Measurements from ENCODE around the gene AIF1.
A peak's percentile ranks its signal among the peaks of the same experiment; 100 is the strongest.

AIF1 gene

GRCh38 chr6:31614075-31614619 lies 887 bp upstream of the AIF1 start:
- Histone ChIP-seq H3K27ac (peak overlapping the region; percentile 77), H2AFZ (peak overlapping the region; percentile 89), H3K9me3 (ENCODE audit: control insufficient read depth, low read length) (no peaks in the 10 kb centered on the region)

DNA sequence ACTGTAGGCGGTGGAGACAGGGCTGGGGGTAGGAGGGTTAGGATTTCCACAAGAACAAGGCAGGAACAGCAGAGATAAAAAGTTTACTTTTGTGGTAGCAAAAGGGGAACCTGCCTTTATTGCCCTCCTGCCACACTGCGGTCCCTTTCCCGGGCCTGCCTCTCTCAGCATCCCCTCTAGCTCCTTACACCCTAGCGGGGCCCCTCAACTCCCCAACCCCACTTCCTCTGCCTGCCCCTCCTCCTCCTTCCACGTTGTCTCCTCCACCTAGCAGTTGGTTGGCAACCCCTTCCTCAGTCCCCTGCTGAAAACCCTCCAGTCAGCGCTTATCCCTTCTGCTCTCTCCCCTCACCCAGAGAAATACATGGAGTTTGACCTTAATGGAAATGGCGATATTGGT lies 714 bp downstream of the AIF1 start:
- H3K9me3 ChIP-seq (ENCODE audit: control insufficient read depth, low read length) = no peaks in the 10 kb centered on the region
- H3K36me3 ChIP-seq (ENCODE audit: control insufficient read depth, insufficient read depth, low read length) = no peaks in the 10 kb centered on the region
- H3K27ac ChIP-seq = no peak overlapping the region
- TF ChIP-seq CTCF (IDR thresholded peaks at IDR 0.05) = no peak
- H3K27me3 ChIP-seq (ENCODE audit: control insufficient read depth, insufficient read depth, low read length) = no peaks in the 10 kb centered on the region
- H2AFZ ChIP-seq = no peak overlapping the region
- no peaks in the 10 kb centered on the region for H3K79me2 ChIP-seq
- no peak overlapping the region for H3K4me3 ChIP-seq (ENCODE audit: low read depth, low read length)
- peaks cover 13% of the 10 kb centered on the region for H3K4me1 ChIP-seq
- no peak overlapping the region for H3K9ac ChIP-seq
- H3K4me2 ChIP-seq (ENCODE audit: low read length) = no peak overlapping the region

More at GRCh38 chr6:31614075-31614619, 887 bp upstream of the AIF1 start:
- H3K27me3 ChIP-seq (ENCODE audit: control insufficient read depth, insufficient read depth, low read length) = no peaks in the 10 kb centered on the region
- H3K4me3 ChIP-seq (ENCODE audit: low read depth, low read length) = no peak overlapping the region
- H3K79me2 ChIP-seq = no peaks in the 10 kb centered on the region
- no peak overlapping the region for H3K9ac ChIP-seq
- no peak overlapping the region for H3K4me2 ChIP-seq (ENCODE audit: low read length)
- H3K4me1 ChIP-seq = peaks cover 21% of the 10 kb centered on the region
- TF ChIP-seq CTCF (IDR thresholded peaks at IDR 0.05) = no peak
- no peaks in the 10 kb centered on the region for H3K36me3 ChIP-seq (ENCODE audit: control insufficient read depth, insufficient read depth, low read length)

DNA sequence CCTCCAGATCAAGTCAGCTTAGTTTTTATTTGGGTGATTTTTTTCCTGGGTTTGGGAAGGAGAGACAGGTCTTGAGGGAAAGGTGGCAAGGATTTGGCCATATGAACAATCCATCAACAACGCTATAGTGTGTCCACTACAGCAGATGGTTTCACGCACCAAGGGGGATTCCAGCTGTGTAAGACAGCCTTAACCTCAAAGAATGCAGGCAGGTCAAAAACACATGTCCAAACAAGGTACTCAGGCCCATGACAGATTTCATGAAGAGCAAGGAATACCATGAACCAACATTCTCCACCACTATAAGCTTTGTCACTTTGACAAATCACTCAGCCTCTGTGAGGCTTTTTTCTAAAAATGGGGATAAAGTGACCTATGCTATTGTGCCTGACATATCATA lies 2.0 kb downstream of the AIF1 start:
- no peaks in the 10 kb centered on the region for H3K36me3 ChIP-seq (ENCODE audit: control insufficient read depth, insufficient read depth, low read length)
- H3K9ac ChIP-seq = no peak overlapping the region
- H2AFZ ChIP-seq = no peak overlapping the region
- peaks cover 6% of the 10 kb centered on the region for H3K79me2 ChIP-seq
- H3K9me3 ChIP-seq (ENCODE audit: control insufficient read depth, low read length) = no peaks in the 10 kb centered on the region
- H3K4me3 ChIP-seq (ENCODE audit: low read depth, low read length) = no peak overlapping the region
- no peak for TF ChIP-seq CTCF (IDR thresholded peaks at IDR 0.05)
- H3K4me2 ChIP-seq (ENCODE audit: low read length) = no peak overlapping the region
- H3K4me1 ChIP-seq = peaks cover 20% of the 10 kb centered on the region
- H3K27ac ChIP-seq = no peak overlapping the region
- H3K27me3 ChIP-seq (ENCODE audit: control insufficient read depth, insufficient read depth, low read length) = no peaks in the 10 kb centered on the region

DNA sequence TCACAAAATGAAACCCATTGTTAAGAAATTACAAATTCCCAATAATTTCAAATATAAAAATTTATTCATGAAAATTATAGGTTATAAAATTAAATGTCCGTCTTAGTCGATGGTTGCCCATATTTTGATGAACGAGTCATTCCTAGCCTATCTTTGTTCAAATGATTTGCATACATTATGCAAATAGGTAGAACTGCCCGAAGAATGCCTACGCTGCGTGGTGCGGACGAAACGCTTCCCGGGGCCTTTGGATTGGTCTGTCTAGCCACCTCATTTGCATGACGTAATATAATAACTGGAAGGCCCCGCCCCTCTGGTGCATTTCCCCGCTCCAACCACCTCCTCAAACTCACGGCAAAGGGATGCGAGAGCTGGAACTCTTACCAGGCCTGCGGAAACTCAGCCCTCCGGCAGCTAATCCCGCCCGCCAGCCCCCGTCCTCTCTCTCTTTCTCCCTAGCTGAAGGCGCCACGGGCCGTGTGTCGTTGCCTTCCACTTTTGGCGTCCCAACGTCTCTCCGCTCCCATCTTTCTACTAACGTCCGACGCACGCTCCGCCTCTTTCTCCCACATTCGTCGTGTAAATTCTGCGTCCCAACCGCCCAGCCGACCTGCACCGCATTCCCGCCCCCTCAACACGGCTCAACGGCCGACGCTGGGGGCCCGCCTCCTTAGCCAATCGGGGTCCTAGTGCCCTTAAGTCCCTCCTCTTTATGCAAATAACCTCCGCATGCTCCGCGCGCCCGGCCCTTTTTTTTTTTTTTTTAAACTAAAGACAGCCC lies 5.0 kb downstream of the AIF1 start:
- H2AFZ ChIP-seq = peak overlapping the region; percentile 79
- no peak overlapping the region for H3K9ac ChIP-seq
- H3K4me2 ChIP-seq (ENCODE audit: low read length) = peak overlapping the region; percentile 88
- H3K9me3 ChIP-seq (ENCODE audit: control insufficient read depth, low read length) = no peaks in the 10 kb centered on the region
- no peak for TF ChIP-seq CTCF (IDR thresholded peaks at IDR 0.05)
- peak overlapping the region; percentile 94 for H3K27ac ChIP-seq
- no peaks in the 10 kb centered on the region for H3K27me3 ChIP-seq (ENCODE audit: control insufficient read depth, insufficient read depth, low read length)
- peaks cover 14% of the 10 kb centered on the region for H3K4me1 ChIP-seq
- peaks cover 12% of the 10 kb centered on the region for H3K79me2 ChIP-seq
- H3K4me3 ChIP-seq (ENCODE audit: low read depth, low read length) = peak overlapping the region; percentile 88
- H3K36me3 ChIP-seq (ENCODE audit: control insufficient read depth, insufficient read depth, low read length) = no peaks in the 10 kb centered on the region
